Measurements from ENCODE around the gene TBL1Y.
"Not testable (repeated sequence)": the region's sequence is repeated elsewhere in the genome, so short reads cannot be mapped to it uniquely, and the experiment has no call there.

DNA sequence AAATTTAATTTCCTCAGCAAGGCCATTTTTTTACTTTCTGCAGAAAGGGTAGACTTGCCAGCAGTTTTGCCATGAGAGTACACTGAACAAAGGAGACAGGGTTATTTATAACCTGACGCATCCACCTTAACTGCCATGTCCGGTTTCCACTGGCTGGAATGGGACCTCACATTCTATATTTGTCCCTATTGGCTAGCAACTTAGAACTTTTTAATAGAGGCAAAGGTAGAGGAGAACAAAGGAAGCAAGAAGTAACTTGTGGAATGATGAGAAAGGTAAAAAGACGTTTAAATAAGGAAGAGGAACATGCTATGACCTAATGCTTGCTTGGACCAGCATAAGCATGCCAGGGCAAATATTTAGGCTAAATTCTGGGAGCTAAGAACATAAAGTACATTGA is 142.0 kb downstream of the TBL1Y start:
- TF ChIP-seq EZH2 (IDR thresholded peaks at IDR 0.05); POLR2AphosphoS5 (IDR thresholded peaks at IDR 0.05; ENCODE audit: low read depth, low read length); CTCF (IDR thresholded peaks at IDR 0.05 in 2 of 3, conservative IDR thresholded peaks at IDR 0.05 in 1 of 3; ENCODE audit: borderline replicate concordance in 1 of 3, insufficient read depth in 1 of 3, low read depth in 2 of 3, low read length in 2 of 3); SIN3A (IDR thresholded peaks at IDR 0.05; ENCODE audit: low read depth); CEBPB (IDR thresholded peaks at IDR 0.05; ENCODE audit: low read depth); ELF1 (IDR thresholded peaks at IDR 0.05; ENCODE audit: borderline replicate concordance, low read depth); SP1 (IDR thresholded peaks at IDR 0.05; ENCODE audit: low read depth): not testable (repeated sequence)
- TF ChIP-seq, protein P1, sequence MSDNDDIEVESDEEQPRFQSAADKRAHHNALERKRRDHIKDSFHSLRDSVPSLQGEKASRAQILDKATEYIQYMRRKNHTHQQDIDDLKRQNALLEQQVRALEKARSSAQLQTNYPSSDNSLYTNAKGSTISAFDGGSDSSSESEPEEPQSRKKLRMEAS (IDR thresholded peaks at IDR 0.05), result not testable (repeated sequence)
